AG04450 (cell line): ENCODE results near the gene R3HDM1. TPM values are rescaled to one million over a fixed set of nuclear protein-coding genes. Genes with fewer than 3 reads are reported as not detected.

Experiments used
- CTCF ChIA-PET: fragments of 300-600, 350-600 bp; formaldehyde crosslinking; extraction: SDS; loops from one replicate; lab custom pipeline; 2022; ENCODE audit warnings: antibody characterized with exemption, inconsistent platforms; lab: Charles Lee
- POLR2A ChIA-PET: fragments of 350-600 bp; formaldehyde crosslinking; extraction: SDS; loops from one replicate; lab custom pipeline; 2021; ENCODE audit warnings: antibody characterized with exemption, inconsistent platforms; lab: Yijun Ruan, JAX
- DNase-seq: peaks from one replicate; pipeline ENCODE4 v3.0.0-alpha.2; 2011; ENCODE audit warnings: low read depth, low spot score
- H3K27ac ChIP-seq: one replicate; pipeline ENCODE4 v1.5.1; 2012; ENCODE audit warnings: low read depth, low read length, control low read depth
- H3K27me3 ChIP-seq: one replicate; pipeline ENCODE4 v1.6.0; 2012; ENCODE audit warnings: low read length; ENCODE audit not compliant: control insufficient read depth, insufficient read depth
- H3K4me3 ChIP-seq: 2 replicates; pipeline ENCODE4 v1.5.1; 2011; ENCODE audit warnings: mild to moderate bottlenecking, low read depth, low read length, control low read depth
- H3K9me3 ChIP-seq: 2 replicates; pipeline ENCODE4 v1.5.1; 2012; ENCODE audit warnings: low read length; ENCODE audit not compliant: control insufficient read depth, insufficient read depth
- polyA plus RNA-seq: library from polyadenylated mRNA; depleted of rRNA; stranded (reverse); fragments of >200 nt; gene quantifications from 2 replicates; pipeline ENCODE4 v1.2.3, GENCODE V29; 2011
- TF ChIP-seq, protein P1 (sequence below): IDR thresholded peaks from 2 replicates; pipeline ENCODE4 v1.5.1; 2011; ENCODE audit warnings: low read depth, low read length, control low read depth, inconsistent platforms

The R3HDM1 gene
- polyA plus RNA-seq, 1 experiment = 39.1 TPM

- ChIA-PET CTCF (interaction anchor here (0.9 to 1.2 kb wide), 3 partner anchors 52 to 742 kb away, joined by 3 to 7 read pairs (median 3); no protein-coding TSS in a partner anchor), POLR2A (no interaction called here)
- H3K9me3 ChIP-seq = no peaks in the 10 kb centered on the region; the same call in 1 of the 2 replicates
- H3K27ac ChIP-seq = peak overlapping the region; percentile 3
- DNase-seq = peak; percentile 38
- no peaks in the 10 kb centered on the region for H3K27me3 ChIP-seq
- no peak overlapping the region for H3K4me3 ChIP-seq
- TF ChIP-seq, protein P1, sequence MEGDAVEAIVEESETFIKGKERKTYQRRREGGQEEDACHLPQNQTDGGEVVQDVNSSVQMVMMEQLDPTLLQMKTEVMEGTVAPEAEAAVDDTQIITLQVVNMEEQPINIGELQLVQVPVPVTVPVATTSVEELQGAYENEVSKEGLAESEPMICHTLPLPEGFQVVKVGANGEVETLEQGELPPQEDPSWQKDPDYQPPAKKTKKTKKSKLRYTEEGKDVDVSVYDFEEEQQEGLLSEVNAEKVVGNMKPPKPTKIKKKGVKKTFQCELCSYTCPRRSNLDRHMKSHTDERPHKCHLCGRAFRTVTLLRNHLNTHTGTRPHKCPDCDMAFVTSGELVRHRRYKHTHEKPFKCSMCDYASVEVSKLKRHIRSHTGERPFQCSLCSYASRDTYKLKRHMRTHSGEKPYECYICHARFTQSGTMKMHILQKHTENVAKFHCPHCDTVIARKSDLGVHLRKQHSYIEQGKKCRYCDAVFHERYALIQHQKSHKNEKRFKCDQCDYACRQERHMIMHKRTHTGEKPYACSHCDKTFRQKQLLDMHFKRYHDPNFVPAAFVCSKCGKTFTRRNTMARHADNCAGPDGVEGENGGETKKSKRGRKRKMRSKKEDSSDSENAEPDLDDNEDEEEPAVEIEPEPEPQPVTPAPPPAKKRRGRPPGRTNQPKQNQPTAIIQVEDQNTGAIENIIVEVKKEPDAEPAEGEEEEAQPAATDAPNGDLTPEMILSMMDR = no peak
Measured at GRCh38 chr2:135745545-135745944, 214.3 kb downstream of the R3HDM1 start.

GRCh38 chr2:135755573-135755972 is 224.3 kb downstream of the R3HDM1 start:
- no peak overlapping the region for H3K4me3 ChIP-seq
- DNase-seq = no peak
- CTCF ChIA-PET = interaction anchor here (0.9 to 1.4 kb wide), 2 partner anchors 19 to 42 kb away, joined by 3 to 5 read pairs; no protein-coding TSS in a partner anchor

GRCh38 chr2:135756692-135757091 is 225.4 kb downstream of the R3HDM1 start:
- H3K4me3 ChIP-seq = no peak overlapping the region
- no peaks in the 10 kb centered on the region for H3K9me3 ChIP-seq
- TF ChIP-seq, protein P1 = no peak
- CTCF ChIA-PET = no interaction called here
- POLR2A ChIA-PET = no interaction called here
- no peak for DNase-seq
- no peak overlapping the region for H3K27ac ChIP-seq
- no peaks in the 10 kb centered on the region for H3K27me3 ChIP-seq

More at GRCh38 chr2:135755573-135755972, 224.3 kb downstream of the R3HDM1 start:
- no peaks in the 10 kb centered on the region for H3K27me3 ChIP-seq
- TF ChIP-seq, protein P1 = no peak
- POLR2A ChIA-PET = no interaction called here
- no peaks in the 10 kb centered on the region for H3K9me3 ChIP-seq
- H3K27ac ChIP-seq = no peak overlapping the region

GRCh38 chr2:135762022-135762421 is 230.7 kb downstream of the R3HDM1 start:
- ChIA-PET POLR2A (no interaction called here), CTCF (interaction anchor here (0.5 kb wide), 1 partner anchor 324 kb away, joined by 9 read pairs; no protein-coding TSS in a partner anchor)
- no peak overlapping the region for H3K27ac ChIP-seq
- H3K9me3 ChIP-seq = no peaks in the 10 kb centered on the region
- H3K4me3 ChIP-seq = no peak overlapping the region
- TF ChIP-seq, protein P1 = no peak
- no peak for DNase-seq
- no peaks in the 10 kb centered on the region for H3K27me3 ChIP-seq

DNA sequence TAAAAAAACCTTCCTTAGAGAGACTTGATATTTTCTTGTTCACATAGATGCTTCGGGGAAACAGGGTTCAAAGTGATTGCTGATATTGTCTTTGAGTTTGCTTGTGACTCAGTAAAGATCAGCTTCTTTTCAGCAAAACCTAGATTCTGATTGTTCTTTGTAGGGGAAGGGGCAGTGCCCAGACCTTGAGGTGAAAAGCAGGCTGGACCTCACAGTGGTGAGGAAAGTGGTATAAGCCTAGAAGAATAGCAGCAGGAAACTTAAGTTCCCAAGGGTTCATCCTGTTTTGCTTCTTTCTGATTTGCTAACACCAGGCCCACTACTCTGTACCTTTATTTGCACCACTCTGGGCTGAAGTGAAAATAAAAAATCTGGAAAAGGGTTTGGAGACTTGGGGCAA is 231.2 kb downstream of the R3HDM1 start:
- Histone ChIP-seq H3K9me3 (no peaks in the 10 kb centered on the region), H3K4me3 (no peak overlapping the region), H3K27me3 (no peaks in the 10 kb centered on the region), H3K27ac (no peak overlapping the region)
- no peak for DNase-seq
- ChIA-PET CTCF (interaction anchor here (0.5 kb wide), 1 partner anchor 324 kb away, joined by 9 read pairs; no protein-coding TSS in a partner anchor), POLR2A (no interaction called here)
- TF ChIP-seq, protein P1 = no peak
